DND-41 (cell line): ENCODE data around the gene GPER1.

Experiments
- CTCF ChIP-seq: IDR thresholded peaks from 2 replicates; pipeline ENCODE4 v1.5.1; 2012; ENCODE audit warnings: borderline replicate concordance, low read length, moderate library complexity, mild to moderate bottlenecking; ENCODE audit not compliant: poor library complexity, severe bottlenecking; ENCODE audit errors: extremely low read depth
- EZH2 ChIP-seq: IDR thresholded peaks from 3 replicates; pipeline ENCODE4 v1.6.1; 2012; ENCODE audit warnings: borderline replicate concordance, low read depth, mild to moderate bottlenecking, moderate library complexity, low read length, inconsistent platforms; ENCODE audit not compliant: severe bottlenecking

GRCh38 chr7:1127001-1127400 is 39.1 kb downstream of the GPER1 start:
- TF ChIP-seq CTCF: no peak
- no peak for TF ChIP-seq EZH2
